ENCODE results near the gene LPCAT3. TPM values are rescaled to one million over a fixed set of nuclear protein-coding genes. Genes with fewer than 3 reads are reported as not detected.

The LPCAT3 gene
- total and polyA plus RNA-seq, 2 of the 4 experiments (the other 2 are of a cell fraction), result 7.0 to 18.6 TPM

GRCh38 chr12:6977653-6978052 is 40.6 kb downstream of the LPCAT3 start:
- no TSS peak for BruUV-seq (replicated peaks)
- no peak overlapping the region for H4K8ac ChIP-seq (ENCODE audit: low read depth in 2 of 2, low read length in 2 of 2)

More at GRCh38 chr12:6977653-6978052, 40.6 kb downstream of the LPCAT3 start:
- H3K4me3 ChIP-seq (ENCODE audit: insufficient read depth, low read depth, low read length), result no peak overlapping the region
- no peaks in the 10 kb centered on the region for H3K27me3 ChIP-seq (ENCODE audit: control insufficient read depth, insufficient read depth, low read length)
- H3K9me3 ChIP-seq (ENCODE audit: control insufficient read depth, insufficient read depth, low read length), result no peaks in the 10 kb centered on the region
- dilution Hi-C loops (cut with HindIII; ENCODE audit: low sequenced_read_pairs, unreplicated experiment), result no loop called here
- H3K27ac ChIP-seq (ENCODE audit: insufficient read depth, low read length), result no peak overlapping the region
- H3K4me1 ChIP-seq (ENCODE audit: control insufficient read depth, insufficient read depth, low read length), result no peaks in the 10 kb centered on the region
- intact Hi-C loops (cut with micrococcal nuclease), result no loop called here
- ChIA-PET POLR2A (ENCODE audit: unreplicated experiment) (no interaction called here), CTCF (no interaction called here)
- no peak overlapping the region for H2BK15ac ChIP-seq (ENCODE audit: low read depth, low read length)
- ATAC-seq (ENCODE audit: low read depth), result no peak
- no peak overlapping the region for H2AK5ac ChIP-seq (ENCODE audit: low read depth, low read length)
- no peak for TF ChIP-seq MXI1 (IDR thresholded peaks at IDR 0.05; ENCODE audit: borderline replicate concordance, low read depth, low read length)
- no peak for TF ChIP-seq RAD21 (IDR thresholded peaks at IDR 0.05; ENCODE audit: low read length)
- TF ChIP-seq MAFK (IDR thresholded peaks at IDR 0.05; ENCODE audit: low read depth, low read length), result no peak
- no peak for TF ChIP-seq USF2 (IDR thresholded peaks at IDR 0.05; ENCODE audit: low read depth, low read length)
- no peak overlapping the region for H3K14ac ChIP-seq (replicated peaks; ENCODE audit: low read depth, low read length)
- no peak overlapping the region for H3K18ac ChIP-seq (ENCODE audit: low read depth, low read length)
- H2BK120ac ChIP-seq (ENCODE audit: low read depth, low read length), result no peak overlapping the region
- H4K91ac ChIP-seq (ENCODE audit: insufficient read depth, low read depth, low read length), result no peak overlapping the region
- no peak overlapping the region for H2BK20ac ChIP-seq (ENCODE audit: low read depth, low read length)
- no peak overlapping the region for H4K5ac ChIP-seq (ENCODE audit: low read depth, low read length)
- no peak for DNase-seq
- no CpG with 5 or more reads among the region's 10 CpGs for WGBS, 2 experiments (ENCODE audit: extremely low coverage in 2 of 2, insufficient read length in 1 of 2)
- no peak overlapping the region for H3K9ac ChIP-seq (ENCODE audit: low read depth, low read length)
- no peak overlapping the region for H2BK5ac ChIP-seq (ENCODE audit: low read depth, low read length, poor library complexity, severe bottlenecking)
- H3K23ac ChIP-seq (ENCODE audit: low read depth, low read length), result no peak overlapping the region
- no peak overlapping the region for H3K56ac ChIP-seq (ENCODE audit: extremely low read depth, insufficient read depth, low read length)
- peaks cover 10 to 26% of the 10 kb centered on the region in 2 experiments for H3K79me1 ChIP-seq (ENCODE audit: low read depth in 1 of 2, low read length in 2 of 2)
- H3K4me2 ChIP-seq (ENCODE audit: low read depth, low read length), result no peak overlapping the region
- H3K4ac ChIP-seq (ENCODE audit: low read depth, low read length), result no peak overlapping the region
- peaks cover 3% of the 10 kb centered on the region; the same call in 1 of the 2 replicates for H3K9me1 ChIP-seq (ENCODE audit: insufficient read depth, low read length)
- peaks cover 66% of the 10 kb centered on the region for H3K36me3 ChIP-seq (ENCODE audit: control insufficient read depth, insufficient read depth, low read length)
- no peaks in the 10 kb centered on the region for H4K20me1 ChIP-seq (ENCODE audit: insufficient read depth, low read length)
- no peak overlapping the region for H2AK9ac ChIP-seq (replicated peaks; ENCODE audit: low read depth, low read length, poor library complexity)
- H2AFZ ChIP-seq (replicated peaks; ENCODE audit: low read length, poor library complexity), result no peak overlapping the region
- in situ Hi-C loops (cut with MboI; ENCODE audit: low sequenced_read_pairs), result no loop called here

All from IMR-90 (cell line).